Measurements from ENCODE around the gene CCL3. TPM values are rescaled to one million over a fixed set of nuclear protein-coding genes. Genes with fewer than 3 reads are reported as not detected.
A peak's percentile ranks its signal among the peaks of the same experiment; 100 is the strongest.
"Not testable (repeated sequence)": the region's sequence is repeated elsewhere in the genome, so short reads cannot be mapped to it uniquely, and the experiment has no call there.

CCL3 gene
- total RNA-seq, 3 donors from 2014 or later: 341 to 1,810 (median 1,594) TPM

- Mint-ChIP-seq H3K9me3 (peaks cover 12% of the 10 kb centered on the region), H3K27me3 (ENCODE audit: low read depth) (peaks cover 20% of the 10 kb centered on the region), H3K4me1 (ENCODE audit: low read depth) (peaks cover 18% of the 10 kb centered on the region), H3K4me3 (no peak overlapping the region), H3K36me3 (ENCODE audit: insufficient read depth) (no peaks in the 10 kb centered on the region)
- DNase-seq (no peak), ATAC-seq (no peak)
These were observed 35.2 kb upstream of the CCL3 start for GRCh38 chr17:36124879-36125824.

- Mint-ChIP-seq H3K4me1 (ENCODE audit: low read depth) (peaks cover 19% of the 10 kb centered on the region), H3K9me3 (peaks cover 12% of the 10 kb centered on the region), H3K27me3 (ENCODE audit: low read depth) (peaks cover 21% of the 10 kb centered on the region), H3K4me3 (no peak overlapping the region), H3K36me3 (ENCODE audit: insufficient read depth) (no peaks in the 10 kb centered on the region)
- DNase-seq (no peak), ATAC-seq (no peak)
These were observed 33.5 kb upstream of the CCL3 start for GRCh38 chr17:36123431-36123830.

- not testable (repeated sequence) for H3K36me3 Mint-ChIP-seq (ENCODE audit: insufficient read depth); DNase-seq; H3K9me3 Mint-ChIP-seq; ATAC-seq; H3K4me3 Mint-ChIP-seq
- H3K27me3 Mint-ChIP-seq (ENCODE audit: low read depth): peaks cover 17% of the 10 kb centered on the region
- H3K4me1 Mint-ChIP-seq (ENCODE audit: low read depth): peaks cover 21% of the 10 kb centered on the region
These were observed 31.2 kb upstream of the CCL3 start for GRCh38 chr17:36121099-36121498.

GRCh38 chr17:36120221-36120620 lies 30.3 kb upstream of the CCL3 start:
- ATAC-seq (no peak), DNase-seq (no peak)
- Mint-ChIP-seq H3K9me3 (peaks cover 1% of the 10 kb centered on the region), H3K36me3 (ENCODE audit: insufficient read depth) (no peaks in the 10 kb centered on the region), H3K27me3 (ENCODE audit: low read depth) (peaks cover 15% of the 10 kb centered on the region), H3K4me3 (no peak overlapping the region), H3K4me1 (ENCODE audit: low read depth) (peaks cover 21% of the 10 kb centered on the region)

GRCh38 chr17:36118477-36119353 lies 28.8 kb upstream of the CCL3 start:
- Mint-ChIP-seq H3K36me3 (ENCODE audit: insufficient read depth) (no peaks in the 10 kb centered on the region), H3K27me3 (ENCODE audit: low read depth) (peaks cover 18% of the 10 kb centered on the region), H3K9me3 (no peaks in the 10 kb centered on the region), H3K4me1 (ENCODE audit: low read depth) (peaks cover 21% of the 10 kb centered on the region), H3K4me3 (peak overlapping the region; percentile 26)
- ATAC-seq (no peak), DNase-seq (no peak)

GRCh38 chr17:36117505-36118382 lies 27.8 kb upstream of the CCL3 start:
- Mint-ChIP-seq H3K36me3 (ENCODE audit: insufficient read depth) (no peaks in the 10 kb centered on the region), H3K9me3 (peaks cover under 1% of the 10 kb centered on the region), H3K27me3 (ENCODE audit: low read depth) (peaks cover 18% of the 10 kb centered on the region), H3K4me1 (ENCODE audit: low read depth) (peaks cover 21% of the 10 kb centered on the region), H3K4me3 (peak overlapping the region; percentile 40)
- DNase-seq: no peak
- ATAC-seq: peak; percentile 88 to 93

- H3K4me3 Mint-ChIP-seq; H3K9me3 Mint-ChIP-seq; H3K36me3 Mint-ChIP-seq (ENCODE audit: insufficient read depth); DNase-seq; ATAC-seq: not testable (repeated sequence)
- Mint-ChIP-seq H3K4me1 (ENCODE audit: low read depth) (peaks cover 18% of the 10 kb centered on the region), H3K27me3 (ENCODE audit: low read depth) (peaks cover 13% of the 10 kb centered on the region)
These were observed 25.7 kb upstream of the CCL3 start for GRCh38 chr17:36115649-36115977.

- H3K4me3 Mint-ChIP-seq; H3K9me3 Mint-ChIP-seq; ATAC-seq; H3K36me3 Mint-ChIP-seq (ENCODE audit: insufficient read depth); H3K27me3 Mint-ChIP-seq (ENCODE audit: low read depth); DNase-seq: not testable (repeated sequence)
- H3K4me1 Mint-ChIP-seq (ENCODE audit: low read depth): peaks cover 13% of the 10 kb centered on the region
These were observed 25.2 kb upstream of the CCL3 start for GRCh38 chr17:36114971-36115648.

GRCh38 chr17:36113131-36113530 lies 23.2 kb upstream of the CCL3 start:
- H3K4me1 Mint-ChIP-seq (ENCODE audit: low read depth): peaks cover 12% of the 10 kb centered on the region
- DNase-seq; H3K4me3 Mint-ChIP-seq; H3K36me3 Mint-ChIP-seq (ENCODE audit: insufficient read depth); H3K27me3 Mint-ChIP-seq (ENCODE audit: low read depth); H3K9me3 Mint-ChIP-seq; ATAC-seq: not testable (repeated sequence)

- no peak overlapping the region for H3K4me3 Mint-ChIP-seq
- no peaks in the 10 kb centered on the region for H3K36me3 Mint-ChIP-seq (ENCODE audit: insufficient read depth)
- ATAC-seq: no peak
- peaks cover 9% of the 10 kb centered on the region for H3K27me3 Mint-ChIP-seq (ENCODE audit: low read depth)
- no peak for DNase-seq
- H3K9me3 Mint-ChIP-seq: peaks cover 4% of the 10 kb centered on the region
- H3K4me1 Mint-ChIP-seq (ENCODE audit: low read depth): peaks cover 12% of the 10 kb centered on the region
These were observed 22.6 kb upstream of the CCL3 start for GRCh38 chr17:36112572-36112971.

GRCh38 chr17:36111068-36111490 lies 21.1 kb upstream of the CCL3 start:
- DNase-seq: no peak
- no peak for ATAC-seq
- peaks cover 11% of the 10 kb centered on the region for H3K4me1 Mint-ChIP-seq (ENCODE audit: low read depth)
- no peaks in the 10 kb centered on the region for H3K36me3 Mint-ChIP-seq (ENCODE audit: insufficient read depth)
- no peak overlapping the region for H3K4me3 Mint-ChIP-seq
- H3K9me3 Mint-ChIP-seq: peaks cover 4% of the 10 kb centered on the region
- peaks cover 9% of the 10 kb centered on the region for H3K27me3 Mint-ChIP-seq (ENCODE audit: low read depth)

GRCh38 chr17:36108265-36108664 lies 18.3 kb upstream of the CCL3 start:
- peaks cover 17% of the 10 kb centered on the region for H3K27me3 Mint-ChIP-seq (ENCODE audit: low read depth)
- peaks cover 23% of the 10 kb centered on the region for H3K4me1 Mint-ChIP-seq (ENCODE audit: low read depth)
- H3K4me3 Mint-ChIP-seq; DNase-seq; H3K36me3 Mint-ChIP-seq (ENCODE audit: insufficient read depth); H3K9me3 Mint-ChIP-seq; ATAC-seq: not testable (repeated sequence)

GRCh38 chr17:36107660-36108059 lies 17.7 kb upstream of the CCL3 start:
- peaks cover 2% of the 10 kb centered on the region for H3K9me3 Mint-ChIP-seq
- no peak for ATAC-seq
- DNase-seq: no peak
- H3K36me3 Mint-ChIP-seq (ENCODE audit: insufficient read depth): peaks cover 6% of the 10 kb centered on the region
- H3K4me1 Mint-ChIP-seq (ENCODE audit: low read depth): peaks cover 29% of the 10 kb centered on the region
- H3K4me3 Mint-ChIP-seq: no peak overlapping the region
- peaks cover 17% of the 10 kb centered on the region for H3K27me3 Mint-ChIP-seq (ENCODE audit: low read depth)
